ENCODE data around the gene PPP2R2C. TPM values are rescaled to one million over a fixed set of nuclear protein-coding genes. Genes with fewer than 3 reads are reported as not detected.

The PPP2R2C gene
- total RNA-seq, 1 experiment from 2014 or later: not detected

DNA sequence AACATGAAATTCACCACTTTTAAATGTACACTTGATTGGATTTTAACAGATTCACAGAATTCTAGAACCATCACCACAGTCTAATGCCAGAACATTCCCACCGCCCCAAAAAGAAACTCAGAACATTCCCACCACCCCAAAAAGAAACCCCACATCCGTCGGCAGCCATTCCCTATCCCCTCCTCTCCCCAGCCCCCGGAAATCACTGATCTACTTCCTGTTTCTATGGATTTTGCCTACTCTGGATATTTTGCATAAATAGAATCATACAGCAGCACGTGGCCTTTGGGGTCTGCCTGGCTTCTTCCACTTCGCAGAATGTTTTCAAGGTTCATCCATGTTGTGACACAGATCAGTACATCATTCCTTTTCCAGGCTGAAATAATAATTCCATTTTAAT is 79.3 kb downstream of the PPP2R2C start:
- ChIA-PET CTCF (no interaction called here), POLR2A (ENCODE audit: low non-redundant PET) (no interaction called here)
- no TSS peak for BruUV-seq (replicated peaks)

DNA sequence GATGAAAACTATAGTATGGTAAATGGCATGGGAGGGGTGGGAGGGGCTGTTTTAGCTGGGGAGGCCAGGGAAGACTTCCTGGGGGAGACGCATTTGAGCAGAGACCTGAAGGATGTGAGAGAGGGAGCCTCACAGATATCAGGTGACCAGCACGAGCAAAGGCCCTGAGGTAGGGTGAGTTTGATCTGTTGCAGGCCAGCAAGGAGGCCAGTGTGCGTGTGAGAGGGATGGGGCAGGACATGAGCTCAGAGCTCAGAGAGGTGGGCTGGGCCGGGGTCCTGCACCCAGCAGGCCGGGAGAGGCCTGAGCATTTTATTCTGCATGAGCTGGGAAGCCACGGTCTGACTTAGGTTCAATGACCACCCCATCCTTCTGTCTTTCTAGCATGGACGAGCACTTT is 80.0 kb downstream of the PPP2R2C start:
- DNase-seq (ENCODE audit: low spot score): no peak
- Histone ChIP-seq H3K4me1 (ENCODE audit: insufficient read depth, low read length, poor library complexity, severe bottlenecking) (no peaks in the 10 kb centered on the region), H3K4me3 (ENCODE audit: low read depth, low read length, poor library complexity, severe bottlenecking) (no peak overlapping the region), H3K36me3 (ENCODE audit: insufficient read depth, low read length, poor library complexity, severe bottlenecking) (no peaks in the 10 kb centered on the region), H3K9me3 (ENCODE audit: low read depth, low read length, poor library complexity, severe bottlenecking) (no peaks in the 10 kb centered on the region), H3K27ac (ENCODE audit: low read depth, low read length, poor library complexity, severe bottlenecking) (no peak overlapping the region), H3K27me3 (replicated peaks; ENCODE audit: insufficient read depth, low read depth, low read length, poor library complexity) (peaks cover 22% of the 10 kb centered on the region)
- no TSS peak for BruUV-seq (replicated peaks)
- intact Hi-C loops (cut with micrococcal nuclease; ENCODE audit: unreplicated experiment): no loop called here
- ChIA-PET CTCF (interaction anchor here (0.6 kb wide), 1 partner anchor 83 kb away, joined by 3 read pairs; no protein-coding TSS in a partner anchor), POLR2A (ENCODE audit: low non-redundant PET) (no interaction called here)
- TF ChIP-seq, protein P1, sequence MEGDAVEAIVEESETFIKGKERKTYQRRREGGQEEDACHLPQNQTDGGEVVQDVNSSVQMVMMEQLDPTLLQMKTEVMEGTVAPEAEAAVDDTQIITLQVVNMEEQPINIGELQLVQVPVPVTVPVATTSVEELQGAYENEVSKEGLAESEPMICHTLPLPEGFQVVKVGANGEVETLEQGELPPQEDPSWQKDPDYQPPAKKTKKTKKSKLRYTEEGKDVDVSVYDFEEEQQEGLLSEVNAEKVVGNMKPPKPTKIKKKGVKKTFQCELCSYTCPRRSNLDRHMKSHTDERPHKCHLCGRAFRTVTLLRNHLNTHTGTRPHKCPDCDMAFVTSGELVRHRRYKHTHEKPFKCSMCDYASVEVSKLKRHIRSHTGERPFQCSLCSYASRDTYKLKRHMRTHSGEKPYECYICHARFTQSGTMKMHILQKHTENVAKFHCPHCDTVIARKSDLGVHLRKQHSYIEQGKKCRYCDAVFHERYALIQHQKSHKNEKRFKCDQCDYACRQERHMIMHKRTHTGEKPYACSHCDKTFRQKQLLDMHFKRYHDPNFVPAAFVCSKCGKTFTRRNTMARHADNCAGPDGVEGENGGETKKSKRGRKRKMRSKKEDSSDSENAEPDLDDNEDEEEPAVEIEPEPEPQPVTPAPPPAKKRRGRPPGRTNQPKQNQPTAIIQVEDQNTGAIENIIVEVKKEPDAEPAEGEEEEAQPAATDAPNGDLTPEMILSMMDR (conservative IDR thresholded peaks at IDR 0.05; ENCODE audit: low read depth, low read length): no peak
- TF ChIP-seq EZH2 (IDR thresholded peaks at IDR 0.05; ENCODE audit: borderline replicate concordance, low read depth, low read length, poor library complexity, severe bottlenecking): no peak

More for the DNA sequence above, 79.3 kb downstream of the PPP2R2C start:
- Histone ChIP-seq H3K9me3 (ENCODE audit: low read depth, low read length, poor library complexity, severe bottlenecking) (no peaks in the 10 kb centered on the region), H3K36me3 (ENCODE audit: insufficient read depth, low read length, poor library complexity, severe bottlenecking) (no peaks in the 10 kb centered on the region), H3K4me3 (ENCODE audit: low read depth, low read length, poor library complexity, severe bottlenecking) (no peak overlapping the region), H3K4me1 (ENCODE audit: insufficient read depth, low read length, poor library complexity, severe bottlenecking) (no peaks in the 10 kb centered on the region), H3K27me3 (replicated peaks; ENCODE audit: insufficient read depth, low read depth, low read length, poor library complexity) (peaks cover 28% of the 10 kb centered on the region), H3K27ac (ENCODE audit: low read depth, low read length, poor library complexity, severe bottlenecking) (no peak overlapping the region)
- intact Hi-C loops (cut with micrococcal nuclease; ENCODE audit: unreplicated experiment): no loop called here
- TF ChIP-seq EZH2 (IDR thresholded peaks at IDR 0.05; ENCODE audit: borderline replicate concordance, low read depth, low read length, poor library complexity, severe bottlenecking): no peak
- TF ChIP-seq, protein P1 (conservative IDR thresholded peaks at IDR 0.05; ENCODE audit: low read depth, low read length): no peak
- no peak for DNase-seq (ENCODE audit: low spot score)

DNA sequence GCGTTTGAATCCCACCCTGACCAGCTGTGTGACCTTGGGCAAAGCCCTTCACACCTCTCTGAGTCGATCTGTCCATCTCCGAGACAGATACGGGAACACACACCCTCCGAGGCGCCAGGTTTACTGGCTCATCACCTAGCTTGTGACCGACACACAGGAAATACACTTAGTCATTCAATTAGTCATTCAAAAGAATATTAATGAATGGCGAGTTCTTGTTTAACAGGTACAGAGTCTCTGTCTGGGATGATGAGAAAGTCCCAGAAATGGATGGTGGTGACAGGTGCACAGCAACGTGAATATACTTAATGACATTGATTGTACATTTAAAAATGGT is 80.6 kb downstream of the PPP2R2C start:
- Histone ChIP-seq H3K9me3 (ENCODE audit: low read depth, low read length, poor library complexity, severe bottlenecking) (no peaks in the 10 kb centered on the region), H3K27ac (ENCODE audit: low read depth, low read length, poor library complexity, severe bottlenecking) (no peak overlapping the region), H3K36me3 (ENCODE audit: insufficient read depth, low read length, poor library complexity, severe bottlenecking) (no peaks in the 10 kb centered on the region), H3K4me1 (ENCODE audit: insufficient read depth, low read length, poor library complexity, severe bottlenecking) (no peaks in the 10 kb centered on the region), H3K27me3 (replicated peaks; ENCODE audit: insufficient read depth, low read depth, low read length, poor library complexity) (peaks cover 21% of the 10 kb centered on the region), H3K4me3 (ENCODE audit: low read depth, low read length, poor library complexity, severe bottlenecking) (no peak overlapping the region)
- BruUV-seq (replicated peaks): no TSS peak
- ChIA-PET CTCF (interaction anchor here (0.6 kb wide), 1 partner anchor 83 kb away, joined by 3 read pairs; no protein-coding TSS in a partner anchor), POLR2A (ENCODE audit: low non-redundant PET) (no interaction called here)
- DNase-seq (ENCODE audit: low spot score): no peak
- intact Hi-C loops (cut with micrococcal nuclease; ENCODE audit: unreplicated experiment): no loop called here
- TF ChIP-seq, protein P1 (conservative IDR thresholded peaks at IDR 0.05; ENCODE audit: low read depth, low read length): no peak
- no peak for TF ChIP-seq EZH2 (IDR thresholded peaks at IDR 0.05; ENCODE audit: borderline replicate concordance, low read depth, low read length, poor library complexity, severe bottlenecking)
